Stimulated activated CD8-positive, alpha-beta memory T cell treated with anti-CD3 and anti-CD28 coated beads, Interleukin-15, amount 100 ng/mL, for 4 hours (primary cell): ENCODE results near the gene KRT71.
"Not testable (repeated sequence)": the region's sequence is repeated elsewhere in the genome, so short reads cannot be mapped to it uniquely, and the experiment has no call there.

ENCODE experiments used
- DNase-seq, 2 donors: peaks; one replicate each; pipeline ENCODE4 v3.0.0-alpha.2; 2020; ENCODE audit warnings: low read depth in 2 of 2

The KRT71 gene

DNA sequence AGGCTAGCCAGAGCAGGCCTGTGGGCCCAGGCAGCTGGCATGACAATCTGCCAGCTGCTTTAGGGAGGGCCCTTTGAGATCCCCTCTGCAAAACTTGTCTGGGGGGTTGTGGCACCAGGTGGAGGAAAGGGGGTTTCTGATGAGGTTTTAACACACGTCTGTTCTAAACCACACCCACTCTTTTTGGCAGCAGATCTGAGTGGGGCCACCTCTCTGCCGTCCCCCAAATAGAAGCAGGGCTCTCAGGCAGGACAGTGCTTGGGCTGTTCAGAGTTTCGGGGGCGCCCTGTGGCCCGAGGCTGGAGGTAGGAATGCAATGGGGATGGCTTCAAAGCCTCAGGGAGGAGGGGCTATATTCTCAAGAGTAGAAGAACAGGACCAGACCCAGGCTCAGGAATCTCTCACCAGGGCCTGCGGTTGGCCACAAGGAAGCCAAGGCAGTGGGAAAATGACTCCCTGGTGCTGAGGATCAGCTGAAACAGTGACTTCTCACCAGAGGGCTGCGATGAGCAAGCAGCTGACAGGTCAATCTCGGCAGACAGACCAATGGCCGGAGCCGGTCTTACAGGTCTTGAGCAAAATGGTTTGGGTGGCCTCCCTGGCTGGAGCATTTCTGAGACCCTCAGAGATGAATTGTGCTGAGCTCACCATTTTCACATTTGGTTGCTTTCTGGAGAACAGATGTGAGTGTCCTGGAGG, 31.2 kb downstream of the KRT71 start:
- no peak for DNase-seq

DNA sequence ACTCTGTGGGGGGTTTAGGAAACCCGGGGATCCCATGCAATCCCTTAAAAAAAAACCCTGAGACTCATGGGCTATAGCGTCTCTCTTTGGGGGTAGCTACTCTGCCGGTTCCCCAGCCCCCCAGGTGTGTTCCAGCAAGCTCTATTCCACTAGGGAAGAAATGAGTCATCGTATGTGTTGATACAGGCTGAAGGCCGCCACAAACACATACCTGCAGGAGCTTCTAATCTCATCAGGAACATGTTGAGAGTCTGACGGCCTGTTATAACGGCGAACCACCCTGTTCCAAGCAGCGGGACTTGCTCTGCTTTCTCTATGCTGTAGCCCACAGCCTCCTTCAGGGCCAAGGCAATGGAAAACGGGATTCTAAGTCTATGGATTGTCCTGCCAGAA, 31.8 kb downstream of the KRT71 start:
- no peak for DNase-seq

DNA sequence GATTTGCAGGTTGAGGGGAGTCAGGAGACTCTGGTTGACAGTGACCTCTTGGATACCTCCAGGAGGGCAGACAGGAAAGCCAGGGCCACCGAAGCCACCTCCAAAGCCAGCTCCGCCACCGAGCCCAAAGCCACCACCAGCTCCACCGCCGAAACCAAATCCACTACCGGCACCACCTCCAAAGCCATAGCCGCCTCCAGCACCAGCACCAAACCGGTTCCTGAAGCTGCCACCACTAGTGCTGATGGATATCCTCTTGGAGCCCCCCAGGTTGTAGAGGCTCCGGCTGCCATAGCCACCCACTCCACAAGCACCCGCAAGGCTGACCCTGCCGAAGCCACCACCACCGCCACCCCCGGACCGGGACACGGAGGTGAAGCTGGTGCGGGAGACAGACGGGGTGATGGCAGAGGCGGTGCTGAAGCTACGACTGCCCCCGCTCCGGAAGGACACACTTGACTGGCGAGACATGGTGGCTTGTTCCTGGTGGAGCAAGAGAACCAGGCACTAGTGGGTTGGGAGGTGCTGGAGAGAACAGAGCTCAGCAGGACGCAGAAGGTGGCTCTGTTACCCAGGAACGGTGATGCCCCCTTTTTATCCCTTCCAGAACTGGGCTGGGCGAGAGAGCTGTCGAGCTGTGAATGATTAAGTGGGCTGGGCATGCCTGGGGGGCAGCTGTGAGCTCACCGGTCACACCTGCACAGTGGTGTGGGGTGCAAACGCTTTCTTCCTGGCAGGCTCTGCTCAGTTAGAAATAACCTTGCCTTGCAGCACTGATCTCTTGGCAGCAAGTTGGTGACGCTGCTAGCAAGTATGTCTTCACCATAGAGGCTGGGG, 32.9 kb downstream of the KRT71 start, which contains the start of gene KRT5:
Gene KRT5 (minus strand): TSS at position 569 of the 837 bp plus-strand sequence. CDS start 98 bp downstream, at position 471.
- DNase-seq = no peak

DNA sequence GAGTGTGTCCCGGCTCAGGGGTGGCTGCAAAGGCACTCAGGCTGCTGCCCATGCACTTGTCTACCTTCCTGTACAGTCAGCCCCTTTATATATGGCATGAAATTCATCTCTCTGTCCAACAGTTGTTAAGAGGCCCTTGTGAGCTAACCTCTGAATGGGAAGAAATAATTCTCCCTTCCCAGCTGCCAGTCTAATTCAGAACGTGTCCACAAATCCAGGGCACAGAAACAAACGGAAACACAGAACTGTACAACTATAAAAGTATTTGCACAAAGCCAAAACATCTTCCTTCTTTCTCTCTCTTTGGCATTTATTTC, 33.6 kb downstream of the KRT71 start:
- no peak for DNase-seq

DNA sequence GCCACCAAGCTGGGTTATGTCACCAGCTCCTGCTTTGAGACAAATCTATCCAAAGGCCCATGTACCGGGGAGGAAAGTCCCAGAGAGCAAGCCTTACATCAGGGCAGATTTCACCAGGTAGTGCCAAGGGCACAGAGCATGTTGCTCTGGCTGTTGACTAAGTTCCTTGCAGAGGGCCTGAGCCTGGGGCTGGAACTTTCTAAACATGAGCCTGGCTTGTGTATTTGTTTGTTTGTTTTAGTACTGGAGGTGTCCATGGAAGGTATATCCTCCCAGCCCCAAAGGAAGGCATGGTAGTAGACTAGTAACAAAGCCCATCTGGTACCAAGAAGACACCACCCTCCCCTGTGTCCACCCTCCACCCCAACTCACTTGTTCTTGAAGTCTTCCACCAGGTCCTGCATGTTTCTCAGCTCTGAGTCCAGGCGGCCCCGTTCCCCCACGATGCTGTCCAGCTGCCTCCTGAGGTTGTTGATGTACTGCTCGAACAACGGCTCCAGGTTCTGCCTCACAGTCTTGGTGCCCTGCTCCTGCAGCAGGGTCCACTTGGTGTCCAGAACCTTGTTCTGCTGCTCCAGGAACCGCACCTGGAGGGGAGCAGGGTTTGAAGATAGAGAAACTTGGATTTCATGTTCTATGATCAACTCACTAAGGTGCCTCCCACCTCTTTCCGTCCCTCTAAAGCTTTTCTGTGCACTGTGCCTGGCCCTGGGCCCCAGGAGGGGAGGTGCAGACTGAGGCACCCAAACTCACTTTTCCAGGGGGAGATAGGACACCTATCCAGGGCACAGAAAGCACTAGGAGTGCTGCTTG, 34.2 kb downstream of the KRT71 start:
- DNase-seq = no peak

DNA sequence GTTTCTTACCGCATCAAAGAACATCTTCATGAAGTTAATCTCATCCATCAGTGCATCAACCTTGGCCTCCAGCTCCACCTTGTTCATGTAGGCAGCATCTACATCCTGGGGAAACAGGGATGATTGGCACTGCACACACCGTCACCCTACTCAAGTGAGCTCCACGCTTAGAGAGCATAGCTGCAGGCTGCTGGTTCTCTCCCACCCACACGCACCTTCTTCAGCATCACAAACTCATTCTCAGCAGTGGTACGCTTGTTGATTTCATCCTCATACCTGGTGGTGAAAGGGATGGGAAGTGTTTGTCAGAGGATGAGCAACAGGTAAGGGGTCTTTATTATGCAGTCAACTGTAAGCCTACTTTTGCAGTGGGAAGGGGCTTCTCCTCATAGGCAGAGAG, 35.1 kb downstream of the KRT71 start:
- DNase-seq = no peak

DNA sequence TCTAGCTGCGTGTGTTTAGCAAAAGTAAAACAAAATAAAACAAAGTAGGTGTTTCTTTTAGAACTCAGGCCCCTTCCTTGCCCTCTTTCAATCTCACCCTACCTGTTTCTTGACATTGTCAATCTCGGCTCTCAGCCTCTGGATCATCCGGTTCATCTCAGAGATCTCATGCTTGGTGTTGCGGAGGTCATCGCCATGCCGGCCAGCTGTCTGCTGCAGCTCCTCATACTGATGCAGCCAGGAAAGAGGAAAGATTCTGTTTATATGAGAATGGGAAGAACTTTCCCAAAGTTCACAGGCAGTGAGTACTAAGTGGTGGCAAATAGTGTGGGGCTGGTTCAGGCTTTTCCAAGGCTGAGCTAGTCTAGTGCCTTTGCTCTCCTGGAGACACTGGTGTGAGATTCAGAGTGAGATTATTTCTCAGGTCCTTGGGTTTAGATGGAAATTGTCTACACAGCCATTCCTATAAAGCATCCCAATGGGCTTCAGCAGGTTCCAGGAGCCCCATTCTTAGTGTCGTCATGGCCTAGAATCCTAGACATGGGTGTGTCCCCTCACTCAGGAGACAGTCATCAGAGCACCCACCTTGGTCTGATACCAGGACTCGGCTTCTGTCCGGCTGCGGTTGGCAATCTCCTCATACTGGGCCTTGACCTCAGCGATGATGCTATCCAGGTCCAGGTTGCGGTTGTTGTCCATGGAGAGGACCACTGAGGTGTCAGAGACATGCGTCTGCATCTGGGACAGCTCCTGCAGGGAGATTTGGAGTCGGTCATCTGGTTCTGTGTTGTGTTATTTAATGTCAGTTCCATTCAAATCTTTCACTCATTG, 35.7 kb downstream of the KRT71 start:
- DNase-seq = no peak

DNA sequence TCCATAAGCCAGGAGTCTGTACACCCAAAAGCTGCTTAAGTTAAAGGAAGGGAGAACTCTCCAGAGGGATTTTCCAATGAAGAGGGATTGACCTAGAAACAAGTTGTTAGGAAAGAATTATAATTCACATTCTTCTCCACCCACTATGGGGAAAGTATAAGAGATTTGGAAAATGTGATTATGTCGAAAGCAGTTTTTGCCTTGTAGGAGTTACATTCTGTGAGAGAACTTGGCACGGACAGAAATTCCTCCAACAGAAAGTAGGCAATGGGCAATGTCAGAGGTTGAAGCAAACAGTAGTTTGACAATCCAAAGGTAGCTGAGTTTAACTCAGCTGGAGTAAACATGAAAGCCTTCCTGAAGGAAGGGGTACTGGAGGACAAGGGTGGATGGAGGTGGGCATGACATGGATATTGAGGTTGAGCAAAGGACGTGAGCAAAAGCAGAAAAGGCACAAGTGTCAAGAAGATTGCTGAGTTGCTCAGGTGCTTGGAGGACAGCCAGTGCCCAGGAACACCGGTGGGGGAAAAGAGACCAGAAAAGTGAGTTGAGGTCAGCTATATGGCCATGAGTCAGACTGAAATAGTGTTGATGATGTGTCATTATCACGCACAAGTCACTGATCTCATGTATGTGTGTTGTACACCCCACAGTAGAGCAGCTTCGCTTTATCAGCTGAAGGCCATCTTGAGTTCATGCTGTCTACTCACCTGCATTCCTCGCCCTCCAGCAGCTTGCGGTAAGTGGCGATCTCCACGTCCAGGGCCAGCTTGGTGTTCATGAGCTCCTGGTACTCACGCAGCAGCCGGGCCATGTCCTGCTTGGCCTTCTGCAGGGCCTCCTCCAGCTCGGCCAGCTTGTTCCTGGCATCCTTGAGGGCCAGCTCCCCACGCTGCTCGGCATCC, 36.8 kb downstream of the KRT71 start:
- no peak for DNase-seq

DNA sequence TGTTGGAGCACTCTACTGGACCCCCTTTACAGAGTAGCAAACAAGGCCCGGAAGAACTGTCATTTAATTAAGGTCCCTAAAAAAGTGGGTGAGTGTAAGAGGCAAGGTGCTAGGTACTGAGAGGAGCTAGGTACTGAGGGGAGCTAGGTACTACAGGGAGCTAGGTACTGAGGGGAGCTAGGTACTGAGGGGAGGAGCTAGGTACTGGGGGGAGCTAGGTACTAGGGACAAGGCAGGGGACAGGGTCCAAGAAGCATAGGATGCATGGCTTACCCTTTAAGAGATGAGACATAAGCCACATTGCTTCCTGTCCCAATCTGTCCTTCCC, 37.7 kb downstream of the KRT71 start:
- no peak for DNase-seq

DNA sequence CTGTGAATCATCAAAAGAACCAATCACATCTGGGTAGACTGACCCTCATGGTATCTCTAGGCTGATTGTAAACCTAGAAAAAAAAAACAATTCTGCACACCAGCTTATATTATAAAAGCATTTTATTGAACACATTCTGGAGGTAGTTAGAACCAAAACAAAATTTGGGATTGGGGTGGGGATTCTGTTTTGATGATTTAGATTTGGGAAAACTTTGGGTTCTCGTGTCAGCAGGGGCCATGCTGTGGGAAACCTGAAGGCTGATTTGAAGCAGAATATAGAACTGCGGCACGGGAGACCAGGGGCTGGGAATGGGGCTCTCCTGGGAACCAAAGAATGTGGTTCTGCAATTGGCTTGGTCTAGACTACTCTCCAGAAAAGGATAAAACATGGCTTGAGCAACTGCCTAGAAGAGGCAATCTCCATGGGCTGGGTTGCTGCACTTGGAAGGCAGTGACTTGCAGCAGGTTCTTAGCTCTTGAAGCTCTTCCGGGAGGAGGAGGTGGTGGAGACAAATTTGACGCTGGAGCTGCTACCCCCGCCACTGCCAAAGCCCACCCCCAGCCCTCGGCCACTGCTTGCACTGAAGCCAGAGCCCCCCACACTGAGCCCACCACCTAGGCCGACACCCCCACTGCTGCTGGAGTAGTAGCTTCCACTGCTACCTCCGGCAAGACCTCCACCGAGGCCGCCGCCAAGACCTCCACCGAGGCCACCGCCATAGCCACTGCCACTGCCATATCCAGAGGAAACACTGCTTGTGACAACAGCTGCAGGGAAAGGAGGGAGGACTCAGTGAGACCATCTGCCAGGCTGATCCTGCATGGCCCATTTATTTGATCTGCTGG, 38.2 kb downstream of the KRT71 start:
- no peak for DNase-seq

DNA sequence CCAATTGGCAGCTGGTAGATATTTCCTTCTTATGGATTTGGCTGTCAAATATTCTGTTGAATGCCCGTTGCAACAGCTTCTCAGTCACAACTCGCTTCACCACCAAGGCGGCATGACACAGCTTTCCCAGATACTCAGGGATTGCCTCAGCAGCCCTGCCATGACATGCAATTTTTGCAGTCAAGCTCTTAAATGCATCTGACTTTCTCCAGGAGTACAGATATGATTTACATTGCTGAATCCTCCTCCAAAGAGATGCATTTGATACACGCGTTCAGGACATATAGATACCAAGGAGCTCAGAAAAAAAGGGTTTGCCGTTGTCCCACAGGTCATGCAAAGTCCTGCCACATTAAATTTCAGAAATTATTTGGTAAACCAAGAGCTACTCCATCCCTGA, 39.2 kb downstream of the KRT71 start:
- DNase-seq = no peak

DNA sequence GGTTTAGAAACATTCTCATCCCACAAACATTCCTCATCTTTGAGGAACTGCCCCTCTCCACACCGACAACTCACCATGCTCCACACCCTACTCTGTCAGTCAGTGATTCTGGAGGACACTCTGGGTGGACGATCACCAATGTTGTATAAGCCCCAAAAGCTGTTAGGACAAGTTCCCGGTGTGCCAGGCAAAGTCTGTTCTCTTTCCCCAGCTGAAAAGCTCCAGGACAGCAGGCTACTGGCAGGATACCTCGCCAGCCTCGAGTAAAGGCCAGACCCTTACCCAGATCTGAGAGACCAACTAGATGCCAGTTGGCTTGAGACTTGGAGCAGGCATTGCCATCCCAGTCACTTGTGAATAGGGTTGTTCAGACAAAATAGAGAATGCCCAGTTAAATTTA, 44.7 kb downstream of the KRT71 start:
- no peak for DNase-seq

DNA sequence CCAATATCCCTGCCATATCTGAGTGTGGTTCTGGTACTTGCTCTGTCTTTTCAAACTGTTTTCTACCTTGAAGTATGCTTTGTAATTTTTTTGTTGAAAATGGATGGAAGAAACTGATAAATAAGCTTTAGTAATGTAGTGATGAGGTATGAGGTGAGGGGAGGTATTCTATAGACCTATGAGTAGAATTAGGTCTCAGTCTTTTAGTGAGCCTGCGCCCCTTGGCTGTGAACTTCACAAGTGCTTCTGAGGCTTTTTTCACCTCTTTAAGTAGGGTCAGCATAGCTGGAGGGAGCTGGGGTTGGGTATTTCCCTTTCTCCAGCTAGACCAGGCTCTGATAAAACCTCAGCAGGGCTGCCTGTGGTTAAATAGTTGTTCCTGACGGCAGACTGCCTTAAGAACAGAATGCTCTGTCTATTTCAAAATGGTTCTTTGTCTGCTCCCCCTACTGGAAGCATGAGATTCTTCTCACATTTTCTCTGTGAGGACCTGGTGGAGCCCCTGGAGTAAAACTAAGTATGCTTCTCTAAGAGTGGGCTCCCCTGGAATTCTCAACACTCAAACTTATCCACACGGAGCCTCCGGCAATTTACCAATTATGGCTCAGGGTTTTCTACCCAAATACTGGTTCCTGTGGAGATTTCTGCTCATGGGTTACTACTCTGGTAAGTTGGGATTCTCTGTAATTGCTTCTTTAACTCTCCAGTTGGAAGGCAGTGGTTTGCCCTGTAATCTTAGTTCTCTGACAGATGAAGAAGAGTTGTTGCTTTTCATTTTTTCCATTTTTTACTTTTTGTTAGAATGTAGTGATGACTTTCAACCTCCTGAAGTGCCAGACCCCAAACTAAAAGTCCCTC, 45.9 kb downstream of the KRT71 start:
- no peak for DNase-seq

DNA sequence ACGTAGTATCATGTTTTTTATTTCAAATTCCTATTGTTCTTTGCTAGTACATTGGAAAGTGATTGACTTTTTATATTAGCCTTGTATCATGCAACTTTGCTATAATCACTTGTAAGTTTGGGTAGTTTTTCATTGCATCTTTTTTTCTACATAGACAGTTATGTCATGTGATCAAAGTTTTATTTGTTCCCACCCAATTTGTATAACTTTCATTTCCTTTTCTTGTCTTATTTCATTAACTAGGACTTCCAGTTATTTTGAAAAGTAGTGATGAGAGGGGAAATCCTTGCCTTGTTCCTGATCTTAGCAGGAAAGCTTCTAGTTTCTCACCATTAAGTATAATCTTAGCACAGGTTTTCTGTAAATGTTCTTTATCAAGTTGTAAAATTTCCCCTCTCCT, 50.1 kb downstream of the KRT71 start:
- DNase-seq = no peak

DNA sequence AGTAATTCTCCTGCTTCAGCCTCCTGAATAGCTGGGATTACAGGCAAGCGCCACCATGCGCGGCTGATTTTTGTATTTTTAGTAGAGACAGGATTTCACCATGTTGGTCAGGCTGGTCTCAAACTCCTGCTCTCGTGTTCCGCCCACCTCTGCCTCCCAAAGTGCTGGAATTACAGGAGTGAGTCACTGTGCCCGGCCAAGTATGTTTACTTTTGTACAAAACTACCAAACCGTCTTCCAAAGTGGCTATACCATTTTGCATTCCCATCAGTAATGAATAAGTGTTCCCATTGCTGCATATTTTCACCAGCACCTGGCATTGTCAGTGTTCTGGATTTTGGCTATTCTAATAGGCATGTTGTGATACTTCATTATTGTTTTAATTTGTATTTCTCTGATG, 51.5 kb downstream of the KRT71 start:
- DNase-seq = no peak

DNA sequence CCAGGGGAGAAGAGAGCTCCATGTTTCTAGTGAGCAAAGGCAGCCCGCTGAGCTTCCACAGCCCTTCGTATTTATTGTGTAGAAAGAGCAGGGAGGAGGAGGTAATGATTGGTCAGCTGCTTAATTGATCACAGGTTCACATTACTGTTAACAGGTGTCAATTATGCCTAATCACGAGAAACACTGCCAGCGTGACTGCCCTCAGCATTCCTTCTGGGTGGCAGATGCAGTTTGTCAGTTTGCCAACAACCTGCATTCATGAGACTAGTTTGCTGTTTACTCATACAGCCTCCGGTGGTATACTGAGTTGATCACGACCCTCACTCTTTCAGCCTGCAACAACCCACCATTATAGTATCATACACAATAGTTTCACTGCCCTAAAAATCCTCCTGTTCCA, 52.4 kb downstream of the KRT71 start:
- DNase-seq = not testable (repeated sequence)

DNA sequence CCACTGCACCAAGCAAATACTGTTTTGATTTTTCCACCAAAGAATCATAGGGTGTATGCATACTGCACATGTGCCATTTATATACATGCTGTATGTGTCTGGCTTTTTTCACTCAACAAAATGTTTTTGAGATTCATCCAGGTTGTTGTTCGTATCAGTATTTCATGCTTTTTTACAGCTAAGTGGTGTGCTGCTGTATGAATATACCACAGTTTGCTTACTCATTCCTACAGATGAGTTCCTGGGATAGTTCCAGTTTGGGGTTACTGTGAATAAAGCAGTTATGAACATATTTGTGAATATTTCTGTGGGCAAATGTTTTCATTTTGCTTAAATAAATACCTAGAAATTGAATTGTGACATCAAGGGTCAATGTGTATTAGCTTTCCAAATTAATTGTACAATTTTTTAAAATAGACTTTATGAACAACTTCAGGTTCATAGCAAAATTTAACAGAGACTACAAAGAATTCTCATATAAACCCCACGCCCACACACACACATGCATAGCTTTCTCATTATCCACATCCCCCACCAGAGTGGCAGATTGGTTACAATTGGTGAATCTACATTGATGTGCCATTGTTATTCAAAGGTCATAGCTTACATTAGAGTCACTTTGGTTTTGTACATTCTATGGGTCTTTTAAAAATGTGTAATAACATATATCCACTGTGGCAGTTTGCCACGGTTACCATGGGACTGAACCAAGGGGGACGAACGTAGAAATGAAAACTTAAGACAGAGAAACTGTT, 53.0 kb downstream of the KRT71 start:
- no peak for DNase-seq

DNA sequence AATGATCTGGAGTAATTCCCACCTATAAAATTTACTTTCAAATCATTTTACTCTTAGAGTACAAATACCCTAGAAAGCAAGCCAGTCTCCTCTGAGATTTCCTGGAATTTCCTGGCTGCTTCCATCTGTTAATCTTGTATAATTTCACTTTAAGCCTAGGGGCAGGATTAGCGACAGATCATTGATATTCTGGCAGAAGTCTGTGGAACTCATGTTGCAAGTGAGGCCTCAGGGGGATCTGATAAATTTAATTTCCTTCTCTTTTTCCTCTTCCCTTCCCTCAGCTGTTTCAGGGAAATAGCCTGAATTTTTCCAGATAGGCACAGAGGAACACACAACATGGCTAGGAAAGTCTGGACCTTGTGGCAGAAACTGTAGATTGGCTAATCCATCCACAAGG, 54.0 kb downstream of the KRT71 start:
- DNase-seq = no peak
